GM12872 (cell line): ENCODE measurements around the gene TLK1.

ENCODE experiments used
- TF ChIP-seq, protein P1 (sequence below): IDR thresholded peaks from 3 replicates; pipeline ENCODE4 v1.5.1; 2011; ENCODE audit warnings: low read depth, mild to moderate bottlenecking, low read length, moderate library complexity; ENCODE audit not compliant: insufficient read depth

Gene TLK1

DNA sequence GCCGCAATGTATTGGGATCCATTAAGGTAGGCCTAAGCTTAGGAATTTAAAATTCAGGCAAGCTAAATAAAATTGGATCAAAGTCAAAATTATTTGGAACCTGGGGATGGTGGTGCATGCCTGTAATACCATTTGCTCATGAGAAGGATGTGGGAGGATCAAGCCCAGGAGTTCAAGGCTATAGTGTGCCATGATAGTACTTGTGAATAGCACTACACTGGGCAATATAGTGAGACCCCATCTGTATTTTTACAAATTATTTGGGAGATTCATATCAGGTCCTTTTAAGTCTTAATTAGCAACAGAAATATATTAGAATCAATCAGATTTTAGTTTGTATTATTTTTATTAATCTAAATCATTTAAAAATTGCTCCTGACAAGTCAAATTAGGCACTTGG, 39.8 kb upstream of the TLK1 start:
- TF ChIP-seq, protein P1, sequence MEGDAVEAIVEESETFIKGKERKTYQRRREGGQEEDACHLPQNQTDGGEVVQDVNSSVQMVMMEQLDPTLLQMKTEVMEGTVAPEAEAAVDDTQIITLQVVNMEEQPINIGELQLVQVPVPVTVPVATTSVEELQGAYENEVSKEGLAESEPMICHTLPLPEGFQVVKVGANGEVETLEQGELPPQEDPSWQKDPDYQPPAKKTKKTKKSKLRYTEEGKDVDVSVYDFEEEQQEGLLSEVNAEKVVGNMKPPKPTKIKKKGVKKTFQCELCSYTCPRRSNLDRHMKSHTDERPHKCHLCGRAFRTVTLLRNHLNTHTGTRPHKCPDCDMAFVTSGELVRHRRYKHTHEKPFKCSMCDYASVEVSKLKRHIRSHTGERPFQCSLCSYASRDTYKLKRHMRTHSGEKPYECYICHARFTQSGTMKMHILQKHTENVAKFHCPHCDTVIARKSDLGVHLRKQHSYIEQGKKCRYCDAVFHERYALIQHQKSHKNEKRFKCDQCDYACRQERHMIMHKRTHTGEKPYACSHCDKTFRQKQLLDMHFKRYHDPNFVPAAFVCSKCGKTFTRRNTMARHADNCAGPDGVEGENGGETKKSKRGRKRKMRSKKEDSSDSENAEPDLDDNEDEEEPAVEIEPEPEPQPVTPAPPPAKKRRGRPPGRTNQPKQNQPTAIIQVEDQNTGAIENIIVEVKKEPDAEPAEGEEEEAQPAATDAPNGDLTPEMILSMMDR = no peak

DNA sequence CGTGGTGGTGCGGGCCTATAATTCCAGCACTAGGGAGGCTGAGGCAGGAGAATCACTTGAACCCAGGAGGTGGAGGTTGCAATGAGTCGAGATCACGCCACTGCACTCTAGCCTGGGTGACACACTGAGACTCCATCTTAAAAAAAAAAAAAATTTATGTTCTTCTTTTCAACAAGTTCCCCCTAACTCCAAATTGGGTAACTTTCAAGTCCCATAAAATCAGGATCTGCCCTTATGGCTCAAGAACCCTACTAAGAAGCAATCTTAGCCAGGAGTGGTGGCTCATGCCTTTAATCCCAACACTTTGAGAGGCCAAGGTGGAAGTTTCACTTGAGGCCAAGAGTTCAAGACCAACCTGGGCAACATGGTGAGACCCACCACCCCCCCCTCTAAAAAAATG, 30.3 kb upstream of the TLK1 start:
- TF ChIP-seq, protein P1 = no peak

DNA sequence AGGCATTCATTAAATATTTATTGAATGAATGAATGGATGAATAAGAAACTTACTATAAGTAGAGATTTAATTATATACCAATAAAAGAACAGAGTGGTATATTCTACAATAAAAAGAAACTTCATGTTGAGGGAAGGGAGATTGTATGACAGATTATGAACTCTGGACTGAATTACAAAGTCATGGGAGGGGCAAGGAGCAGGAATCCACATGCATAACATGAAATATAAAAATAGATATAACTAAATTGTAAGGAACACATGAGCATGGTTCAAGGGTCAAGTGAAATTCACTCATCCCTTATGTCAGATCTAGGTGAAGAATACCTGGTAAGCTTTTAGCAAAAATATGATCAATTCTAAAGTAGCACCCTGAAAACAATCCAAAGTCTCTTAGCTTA, 27.1 kb upstream of the TLK1 start:
- TF ChIP-seq, protein P1 = no peak

DNA sequence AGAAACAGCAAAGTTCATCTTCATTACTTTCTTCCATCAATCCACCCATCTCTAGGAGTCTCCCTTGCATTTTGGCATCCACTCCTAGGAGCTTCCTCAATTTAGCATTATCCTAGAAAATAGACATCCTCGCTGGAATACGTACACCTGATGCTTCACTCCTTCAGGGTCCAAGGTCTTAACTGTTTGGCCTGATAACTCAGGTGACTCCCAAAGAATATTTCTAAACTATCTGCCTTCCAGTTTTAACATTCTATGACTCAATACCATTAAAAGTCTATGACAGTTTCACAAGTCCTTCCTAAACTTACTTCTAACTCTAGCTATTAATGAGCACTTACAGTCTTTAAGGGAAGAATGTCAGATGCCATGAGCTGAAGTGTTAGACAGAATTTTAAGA, 26.5 kb upstream of the TLK1 start:
- TF ChIP-seq, protein P1 = no peak

DNA sequence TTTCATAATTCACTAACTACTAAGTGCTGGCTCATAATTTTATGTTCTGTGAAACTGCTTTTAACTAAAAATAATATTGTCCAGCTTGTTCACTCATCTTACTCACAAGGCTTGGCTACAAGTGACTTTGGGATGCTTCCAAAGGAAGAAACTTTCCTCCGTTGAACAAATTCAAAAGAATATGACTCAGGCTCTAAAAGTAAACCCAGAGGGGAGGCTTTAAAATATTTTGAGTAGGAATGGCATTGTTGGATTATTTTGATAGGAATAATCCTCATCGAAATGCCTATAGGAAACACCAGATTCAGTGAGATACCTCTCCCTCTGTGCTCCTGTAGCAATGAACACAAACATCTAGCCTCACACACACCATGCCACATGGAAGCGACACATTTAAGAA, 25.2 kb upstream of the TLK1 start:
- TF ChIP-seq, protein P1 = no peak

DNA sequence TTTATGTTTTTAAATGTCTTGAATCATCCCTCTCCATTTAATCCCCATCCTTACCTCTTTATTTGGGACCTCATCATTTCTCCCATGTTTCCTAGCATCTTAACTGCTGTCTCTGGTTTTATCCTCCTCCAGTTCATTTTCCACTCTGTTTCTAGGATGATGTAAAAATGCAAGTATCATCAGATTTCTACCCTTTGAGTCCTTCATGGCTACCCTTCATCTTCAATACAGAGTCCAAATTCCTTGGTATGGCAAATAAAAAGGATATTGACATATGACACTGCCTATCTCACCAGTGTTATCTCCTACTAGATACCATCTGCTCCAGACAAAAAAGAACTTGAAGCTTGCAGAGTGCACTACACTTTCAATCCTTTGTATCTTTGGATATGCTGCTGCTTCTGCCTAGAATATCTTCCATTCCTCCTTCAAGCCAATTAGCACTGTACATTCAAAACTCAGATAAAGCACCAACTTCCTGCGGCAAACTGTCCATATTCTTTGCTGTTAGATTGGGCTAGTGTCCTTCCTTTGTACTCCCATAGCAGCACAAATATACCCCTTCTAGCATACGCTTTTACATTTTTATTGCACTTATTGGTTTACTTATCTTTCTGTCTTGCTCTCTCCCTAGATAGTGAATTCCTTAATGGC, 24.6 kb upstream of the TLK1 start:
- TF ChIP-seq, protein P1 = no peak

DNA sequence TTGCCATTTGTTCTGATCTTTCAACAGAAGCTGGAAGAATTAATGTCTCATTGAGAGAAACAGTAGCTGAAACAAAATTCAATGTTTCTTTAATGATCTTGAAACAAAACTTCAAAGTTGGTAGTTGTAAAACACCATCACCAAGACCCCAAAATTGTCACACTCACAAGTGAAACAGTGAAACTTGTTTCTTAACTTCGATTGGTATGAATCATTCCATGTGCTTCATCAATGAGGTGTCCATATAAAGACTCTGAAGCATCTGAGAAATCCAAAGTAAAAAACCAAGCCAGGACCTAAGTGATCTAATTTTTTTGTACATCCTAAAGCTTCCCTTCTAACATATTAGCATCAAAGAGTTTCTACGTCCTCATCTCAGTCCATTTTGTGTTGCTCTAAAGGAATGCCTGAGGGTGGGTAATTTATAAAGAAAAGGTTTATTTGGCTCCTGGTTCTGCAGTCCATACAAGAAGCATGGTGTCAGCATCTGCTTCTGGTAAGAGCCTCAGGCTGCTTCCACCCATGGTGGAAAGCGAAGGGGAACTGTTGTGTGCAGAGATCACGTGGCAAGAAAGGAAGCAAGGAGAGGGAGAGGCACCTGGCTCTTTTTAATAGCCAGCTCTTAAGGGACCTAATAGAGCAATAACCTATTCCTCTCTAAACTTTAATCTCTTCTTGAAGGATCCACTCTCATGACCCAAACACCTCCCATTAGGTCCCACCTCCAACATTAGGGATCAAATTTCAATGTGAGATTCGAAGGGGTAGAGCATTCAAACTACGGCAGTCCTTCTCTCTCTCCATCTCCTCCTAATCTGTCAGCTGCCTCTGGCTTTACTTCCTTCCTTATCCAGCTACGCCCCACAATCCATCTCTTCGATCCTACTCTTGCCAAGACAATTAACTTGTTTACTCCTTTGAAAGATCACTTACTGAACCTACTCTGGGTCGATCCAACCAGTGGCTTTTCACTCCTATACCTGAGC, 20.7 kb upstream of the TLK1 start:
- TF ChIP-seq, protein P1 = no peak
